Transverse colon (tissue), 4 donors: ENCODE data around the gene PAGR1. TPM values are rescaled to one million over a fixed set of nuclear protein-coding genes. Genes with fewer than 3 reads are reported as not detected.

Experiments
- DNase-seq: peaks from one replicate; pipeline ENCODE4 v3.0.0-alpha.2; 2019
- H3K27ac ChIP-seq, 4 donors: fragments of 200-600 bp; sonication (generic); 2 replicates each; pipeline ENCODE4 v1.5.1; 2016 to 2018; ENCODE audit warnings: inconsistent platforms in 4 of 4
- H3K27me3 ChIP-seq: fragments of 200-600 bp; sonication (generic); 2 replicates; pipeline ENCODE4 v1.5.1; 2017; ENCODE audit warnings: inconsistent platforms
- H3K36me3 ChIP-seq, 4 donors: fragments of 200-600 bp; sonication (generic); 2 replicates each; pipeline ENCODE4 v1.5.1; 2017 to 2019; ENCODE audit warnings: inconsistent platforms in 4 of 4
- H3K4me1 ChIP-seq, 4 donors: fragments of 200-600 bp; sonication (generic); 2 replicates each; pipeline ENCODE4 v1.5.1; 2017 to 2020; ENCODE audit warnings: inconsistent platforms in 4 of 4
- H3K4me3 ChIP-seq, 4 donors: fragments of 200-600 bp; sonication (generic); 1 replicate in 1 of 4; 2 replicates in 3 of 4; pipeline versions ENCODE4 v1.5.1 to v1.6.1; 2017 to 2019; ENCODE audit warnings: inconsistent platforms in 4 of 4
- H3K9me3 ChIP-seq, 2 donors: fragments of 200-600 bp; sonication (generic); 2 replicates each; pipeline ENCODE4 v1.5.1; 2017 to 2019; ENCODE audit warnings: inconsistent platforms in 2 of 2
- CTCF ChIP-seq, 5 experiments: fragments of 200-600 bp in 3 of 5; fragments of 450-650 bp in 2 of 5; sonication (generic) in 3 of 5; IDR thresholded peaks; 1 replicate in 2 of 5; 2 replicates in 3 of 5; pipeline ENCODE4 v1.5.1; 2016 to 2017; ENCODE audit warnings: antibody characterized with exemption in 5 of 5, inconsistent platforms in 3 of 5, mild to moderate bottlenecking in 2 of 5, moderate library complexity in 1 of 5
- EP300 ChIP-seq: sonication (generic); formaldehyde crosslinking; IDR thresholded peaks from one replicate; pipeline ENCODE4 v1.6.1; 2017; ENCODE audit warnings: antibody characterized with exemption, low read depth
- POLR2A ChIP-seq: fragments of 450-650 bp; IDR thresholded peaks from one replicate; pipeline ENCODE4 v1.6.1; 2016; ENCODE audit warnings: antibody characterized with exemption, mild to moderate bottlenecking, moderate library complexity
- POLR2AphosphoS5 ChIP-seq, 3 donors: sonication (generic); formaldehyde crosslinking; IDR thresholded peaks; one replicate each; pipeline ENCODE4 v1.6.1; 2016; ENCODE audit warnings: antibody characterized with exemption in 3 of 3
- WGBS, 2 donors: methylation state at CpG; one replicate each; pipeline ENCODE4 v1.1.5; 2018; ENCODE audit warnings: low coverage in 1 of 2; 5-methylcytosine and 5-hydroxymethylcytosine counted together
- in situ Hi-C, 4 donors: fragments of 200-750 bp; cut with MboI; loops; one replicate each; pipeline versions ENCODE4 v1.15.0 to v1.15.1; 2017; ENCODE audit warnings: low sequenced_read_pairs in 3 of 4, low pct_ligation_motif_present in 1 of 4, low pct_unique_long_range_greater_than_20kb in 1 of 4
- intact Hi-C: fragments of 100-400 bp; cut with DNase I; formaldehyde crosslinking; loops from one replicate; pipeline ENCODE4 v1.15.1; 2023; ENCODE audit warnings: low total_unique reads
- total RNA-seq, 4 donors: library from RNA; depleted of rRNA; stranded (reverse); fragments of >200 nt; gene quantifications; one replicate each; pipeline ENCODE4 v1.1.0, GENCODE V29; 2016

The PAGR1 gene
- total RNA-seq, 4 donors from 2014 or later, result 28.8 to 47.5 (median 32.3) TPM

GRCh38 chr16:29814592-29814991, 1.4 kb upstream of the PAGR1 start:
- Histone ChIP-seq H3K4me1 (peaks cover 49 to 87% (median 77%) of the 10 kb centered on the region in 4 donors), H3K27me3 (no peaks in the 10 kb centered on the region), H3K4me3 (no peak overlapping the region), H3K27ac (peak overlapping the region; percentile 93 to 98 (median 96)), H3K9me3 (no peaks in the 10 kb centered on the region), H3K36me3 (peaks cover 0 to 13% (median 0%) of the 10 kb centered on the region in 4 donors)
- TF ChIP-seq POLR2A (no peak), EP300 (no peak)
- WGBS, 2 donors, result 84 to 85% methylated on average over 3 to 5 of the region's 5 CpGs
- in situ Hi-C loops (no loop called here), intact Hi-C loops (no loop called here)
- DNase-seq, result no peak

- TF ChIP-seq POLR2A (no peak), POLR2AphosphoS5 (IDR thresholded peaks at IDR 0.05) (no peak), EP300 (no peak), CTCF (IDR thresholded peaks at IDR 0.05) (no peak)
- peaks cover 0 to 13% (median 0%) of the 10 kb centered on the region in 4 donors for H3K36me3 ChIP-seq
- intact Hi-C loops (no loop called here), in situ Hi-C loops (no loop called here)
- H3K27me3 ChIP-seq, result no peaks in the 10 kb centered on the region
- 4 to 6% methylated on average over 13 to 37 of the region's 39 CpGs for WGBS, 2 donors
- H3K27ac ChIP-seq, result peak overlapping the region; percentile 93 to 98 (median 96)
- H3K4me3 ChIP-seq, result peak overlapping the region; percentile 22 to 79 (median 70)
- H3K9me3 ChIP-seq, result no peaks in the 10 kb centered on the region
- H3K4me1 ChIP-seq, result peaks cover 48 to 87% (median 77%) of the 10 kb centered on the region in 4 donors
- DNase-seq, result no peak
These were observed 775 bp upstream of the PAGR1 start for GRCh38 chr16:29815032-29815721.

GRCh38 chr16:29816694-29817441, 916 bp downstream of the PAGR1 start:
- H3K4me1 ChIP-seq, result peaks cover 40 to 79% (median 73%) of the 10 kb centered on the region in 4 donors
- H3K36me3 ChIP-seq, result peaks cover 0 to 13% (median 0%) of the 10 kb centered on the region in 4 donors
- TF ChIP-seq POLR2A (no peak), CTCF (IDR thresholded peaks at IDR 0.05) (peak in 2 of 5 experiments; percentile 14 to 26), POLR2AphosphoS5 (IDR thresholded peaks at IDR 0.05) (peak; percentile 12 to 42 (median 29)), EP300 (no peak)
- no peaks in the 10 kb centered on the region for H3K27me3 ChIP-seq
- no peaks in the 10 kb centered on the region for H3K9me3 ChIP-seq
- in situ Hi-C loops, result no loop called here
- peak overlapping the region; percentile 93 to 98 (median 96) for H3K27ac ChIP-seq
- H3K4me3 ChIP-seq, result peak overlapping the region; percentile 58 to 79 (median 70)
- intact Hi-C loops, result loop anchor here (1.0 kb wide), 1 partner anchor 27 kb away; the partner anchor contains the start of gene KIF22
- DNase-seq, result peak; percentile 73
- WGBS, 2 donors, result 0 to 1% methylated on average over 1 to 37 of the region's 37 CpGs

- peaks cover 42 to 79% (median 73%) of the 10 kb centered on the region in 4 donors for H3K4me1 ChIP-seq
These were observed 2.1 kb downstream of the PAGR1 start for GRCh38 chr16:29818082-29818481.

More at GRCh38 chr16:29818082-29818481, 2.1 kb downstream of the PAGR1 start:
- intact Hi-C loops (no loop called here), in situ Hi-C loops (no loop called here)
- Histone ChIP-seq H3K27ac (peak overlapping the region; percentile 93 to 98 (median 96)), H3K4me3 (peak overlapping the region in 1 of 4 donors; percentile 85), H3K9me3 (no peaks in the 10 kb centered on the region), H3K36me3 (peaks cover 0 to 13% (median 0%) of the 10 kb centered on the region in 4 donors), H3K27me3 (no peaks in the 10 kb centered on the region)
- WGBS, 2 donors, result 75 to 100% methylated on average over 1 to 4 of the region's 4 CpGs
- no peak for DNase-seq
- TF ChIP-seq POLR2A (no peak), POLR2AphosphoS5 (IDR thresholded peaks at IDR 0.05) (no peak), EP300 (no peak), CTCF (IDR thresholded peaks at IDR 0.05) (no peak)
